ENCODE data around the gene ABRAXAS1. TPM values are rescaled to one million over a fixed set of nuclear protein-coding genes. Genes with fewer than 3 reads are reported as not detected.

ABRAXAS1 gene
- total and polyA plus RNA-seq, 2 experiments from 2014 or later = 3.9 to 18.0 TPM

- Histone ChIP-seq H3K9me3 (ENCODE audit: low read depth) (no peaks in the 10 kb centered on the region), H4K20me1 (ENCODE audit: insufficient read depth, poor library complexity, severe bottlenecking) (no peaks in the 10 kb centered on the region), H3K79me2 (peaks cover 49% of the 10 kb centered on the region), H3K36me3 (replicated peaks; ENCODE audit: insufficient read depth, low read depth) (no peaks in the 10 kb centered on the region), H3K4me2 (peak overlapping the region; percentile 83), H3K4me3 (peak overlapping the region; percentile 66), H3K9me2 (replicated peaks; ENCODE audit: insufficient read depth) (no peaks in the 10 kb centered on the region), H3K27me3 (no peaks in the 10 kb centered on the region), H3K27ac (peak overlapping the region; percentile 83), H2AFZ (peak overlapping the region; percentile 65), H3K4me1 (ENCODE audit: insufficient read depth) (peaks cover 15% of the 10 kb centered on the region)
- under 1% methylated on average over 7 of the region's 7 CpGs for WGBS (ENCODE audit: low lambda C conversion rate, missing lambda C conversion rate)
- no peak for DNase-seq (ENCODE audit: low spot score)
- TF ChIP-seq CTCF (IDR thresholded peaks at IDR 0.05; ENCODE audit: poor library complexity) = no peak
- TF ChIP-seq EZH2phosphoT487 (IDR thresholded peaks at IDR 0.05; ENCODE audit: low read depth, severe bottlenecking, unreplicated experiment) = no peak
- TF ChIP-seq EZH2 (IDR thresholded peaks at IDR 0.05; ENCODE audit: borderline replicate concordance) = no peak
These were observed 28.8 kb downstream of the ABRAXAS1 start for GRCh38 chr4:83456184-83456501.

GRCh38 chr4:83455281-83456183 lies 29.4 kb downstream of the ABRAXAS1 start, which contains the start of the genes HELQ and MRPS18C:
Gene HELQ (minus strand): TSS chr4:83455823. CDS start chr4:83455693, 130 bp downstream.
Gene MRPS18C (plus strand): TSS chr4:83456058. CDS start chr4:83456078, 20 bp downstream.
- no peaks in the 10 kb centered on the region for H3K36me3 ChIP-seq (replicated peaks; ENCODE audit: insufficient read depth, low read depth)
- peaks cover 49% of the 10 kb centered on the region for H3K79me2 ChIP-seq
- TF ChIP-seq CTCF (IDR thresholded peaks at IDR 0.05; ENCODE audit: poor library complexity) (peak; percentile 39), EZH2phosphoT487 (IDR thresholded peaks at IDR 0.05; ENCODE audit: low read depth, severe bottlenecking, unreplicated experiment) (no peak)
- H3K4me2 ChIP-seq = peak within 1 kb of the TSS; percentile 83
- H3K9me3 ChIP-seq (ENCODE audit: low read depth) = no peaks in the 10 kb centered on the region
- under 1% methylated on average over 57 of the region's 58 CpGs for WGBS (ENCODE audit: low lambda C conversion rate, missing lambda C conversion rate)
- no peaks in the 10 kb centered on the region for H4K20me1 ChIP-seq (ENCODE audit: insufficient read depth, poor library complexity, severe bottlenecking)
- H3K4me1 ChIP-seq (ENCODE audit: insufficient read depth) = peaks cover 15% of the 10 kb centered on the region
- peak within 1 kb of the TSS; percentile 73 for H3K4me3 ChIP-seq
- H3K27ac ChIP-seq = peak within 1 kb of the TSS; percentile 98
- H2AFZ ChIP-seq = peak within 1 kb of the TSS; percentile 78
- H3K27me3 ChIP-seq = no peaks in the 10 kb centered on the region
- peak; percentile 100 for DNase-seq (ENCODE audit: low spot score)
- H3K9me2 ChIP-seq (replicated peaks; ENCODE audit: insufficient read depth) = no peaks in the 10 kb centered on the region

DNA sequence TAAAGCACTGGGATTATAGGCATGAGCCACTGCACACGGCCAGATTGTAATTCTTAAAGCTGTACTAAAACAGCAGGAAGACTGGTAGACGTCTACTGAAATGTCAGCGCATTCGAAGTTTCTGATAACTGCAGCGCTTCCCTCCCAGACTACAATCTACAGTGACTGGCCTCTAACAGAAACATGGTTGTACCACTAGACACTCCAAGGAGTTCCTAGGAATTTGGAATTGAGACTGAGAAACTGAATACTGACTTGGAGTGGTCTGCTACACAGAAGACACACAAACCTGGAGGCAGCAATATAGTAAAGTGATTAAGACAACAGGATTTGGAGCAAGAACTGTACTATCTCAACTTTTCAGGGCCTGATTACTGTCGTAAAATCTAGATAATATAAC lies 30.2 kb downstream of the ABRAXAS1 start:
- Histone ChIP-seq H3K4me2 (peak overlapping the region; percentile 79), H3K36me3 (replicated peaks; ENCODE audit: insufficient read depth, low read depth) (no peaks in the 10 kb centered on the region), H3K27me3 (no peaks in the 10 kb centered on the region), H3K9me2 (replicated peaks; ENCODE audit: insufficient read depth) (no peaks in the 10 kb centered on the region), H4K20me1 (ENCODE audit: insufficient read depth, poor library complexity, severe bottlenecking) (no peaks in the 10 kb centered on the region), H3K79me2 (peaks cover 49% of the 10 kb centered on the region), H2AFZ (peak overlapping the region; percentile 78), H3K9me3 (ENCODE audit: low read depth) (no peaks in the 10 kb centered on the region), H3K4me1 (ENCODE audit: insufficient read depth) (peaks cover 15% of the 10 kb centered on the region), H3K27ac (peak overlapping the region; percentile 98), H3K4me3 (peak overlapping the region; percentile 73)
- DNase-seq (ENCODE audit: low spot score) = peak; percentile 24
- 41% methylated on average over 6 of the region's 6 CpGs for WGBS (ENCODE audit: low lambda C conversion rate, missing lambda C conversion rate)
- no peak for TF ChIP-seq EZH2phosphoT487 (IDR thresholded peaks at IDR 0.05; ENCODE audit: low read depth, severe bottlenecking, unreplicated experiment)
- no peak for TF ChIP-seq CTCF (IDR thresholded peaks at IDR 0.05; ENCODE audit: poor library complexity)
- TF ChIP-seq EZH2 (IDR thresholded peaks at IDR 0.05; ENCODE audit: borderline replicate concordance) = no peak
